ENCODE measurements around the gene VAV3.

- no peak for TF ChIP-seq REST (IDR thresholded peaks at IDR 0.05; ENCODE audit: insufficient replicate concordance, low read depth)
- no peak for TF ChIP-seq CTCF (IDR thresholded peaks at IDR 0.05; ENCODE audit: insufficient read depth, low read length)
- TF ChIP-seq POLR2AphosphoS5 (IDR thresholded peaks at IDR 0.05; ENCODE audit: low read depth): no peak
- no peak for TF ChIP-seq SPI1 (IDR thresholded peaks at IDR 0.05; ENCODE audit: borderline replicate concordance, low read depth)
- no peak for TF ChIP-seq GABPA (IDR thresholded peaks at IDR 0.05; ENCODE audit: low read depth)
Observed at GRCh38 chr1:107899655-107900054, 65.3 kb downstream of the VAV3 start.
